ENCODE results near the gene RBP2.

The RBP2 gene

GRCh38 chr3:139476348-139476747, at the start of gene RBP2:
Gene RBP2, minus strand, starts transcription at chr3:139476516. Its CDS starts 57 bp downstream, at chr3:139476459.
- DNase-seq (ENCODE audit: low read depth): no peak

- DNase-seq (ENCODE audit: low read depth): no peak
Observed at GRCh38 chr3:139524841-139525636, 48.7 kb upstream of the RBP2 start.

DNA sequence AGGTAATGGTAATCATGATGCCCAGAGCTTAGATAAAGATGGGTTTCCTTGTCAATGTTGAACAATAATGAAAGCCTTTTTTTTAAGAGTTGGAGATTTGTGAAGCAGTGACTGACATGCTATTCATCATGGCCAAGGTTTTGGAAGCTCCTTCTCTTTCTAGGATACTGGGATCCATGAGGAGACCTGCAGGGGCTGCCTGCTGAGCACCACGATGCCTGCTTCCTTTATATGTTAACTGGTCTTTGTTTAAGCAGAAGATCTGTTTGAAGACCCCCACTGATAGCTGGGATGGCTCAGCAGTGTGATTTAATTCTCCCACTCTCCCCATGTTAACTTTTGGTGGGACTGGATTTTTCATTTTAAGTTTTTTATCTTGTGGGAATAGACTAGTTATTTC, 47.4 kb upstream of the RBP2 start:
- DNase-seq (ENCODE audit: low read depth): no peak

DNA sequence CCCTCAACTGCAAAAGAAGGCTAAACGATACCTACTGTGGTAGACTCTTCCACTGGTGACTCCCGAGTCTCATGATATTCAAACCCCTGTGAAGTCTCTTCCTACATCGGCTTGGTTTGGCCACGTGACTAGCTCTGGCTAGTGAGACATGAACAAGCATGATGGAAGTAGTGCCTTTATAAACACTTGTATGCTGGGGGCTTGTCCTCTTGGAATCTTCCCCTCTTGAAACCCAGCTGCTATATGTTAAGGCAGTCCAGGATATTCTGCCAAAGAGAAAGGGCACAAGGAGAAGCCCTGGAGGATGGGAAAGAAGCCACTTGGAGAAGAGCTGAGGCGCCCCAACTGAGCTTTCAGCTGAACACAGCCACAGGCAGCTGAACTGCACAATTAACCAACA, 46.9 kb upstream of the RBP2 start:
- DNase-seq (ENCODE audit: low read depth): no peak

GRCh38 chr3:139522421-139522820, 46.1 kb upstream of the RBP2 start:
- DNase-seq (ENCODE audit: low read depth): no peak

GRCh38 chr3:139521816-139522215, 45.5 kb upstream of the RBP2 start:
- no peak for DNase-seq (ENCODE audit: low read depth)

- no peak for DNase-seq (ENCODE audit: low read depth)
Observed at GRCh38 chr3:139521144-139521543, 44.8 kb upstream of the RBP2 start.

DNA sequence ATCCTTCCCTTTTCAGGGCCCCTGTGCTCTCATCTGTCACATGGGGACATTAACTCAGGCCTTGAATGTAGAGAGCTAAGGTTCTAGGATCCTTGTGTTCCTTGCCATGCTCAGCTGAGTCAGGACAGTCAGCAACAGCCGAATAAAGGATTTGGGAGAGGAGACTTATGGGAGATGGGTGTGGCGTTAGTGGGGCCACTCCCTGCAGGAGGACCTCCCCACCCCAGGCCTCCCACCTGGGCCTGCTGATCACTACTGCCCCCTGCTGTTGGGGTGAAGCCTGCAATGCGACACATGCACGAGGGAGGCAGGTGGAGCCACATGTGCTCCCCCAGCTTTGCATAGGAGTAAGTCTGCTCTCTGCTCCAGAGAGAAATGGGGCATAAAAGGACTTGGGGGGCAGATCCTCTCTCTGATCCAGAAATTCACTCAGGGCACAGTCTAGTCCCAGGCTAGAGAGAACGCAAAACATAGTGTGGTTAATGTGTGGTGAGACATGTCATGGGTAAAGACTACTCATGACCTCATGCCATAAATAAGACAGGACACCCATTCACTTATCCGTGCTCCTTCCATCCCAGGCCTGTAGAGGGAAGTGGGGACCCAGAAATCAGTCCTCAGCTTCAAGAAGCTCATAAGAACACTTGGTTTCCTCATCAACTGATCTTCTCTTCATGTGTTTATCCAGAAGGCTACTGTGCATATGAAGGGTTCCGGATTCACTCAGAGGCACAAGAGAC, 43.9 kb upstream of the RBP2 start:
- DNase-seq (ENCODE audit: low read depth): no peak

- no peak for DNase-seq (ENCODE audit: low read depth)
Observed at GRCh38 chr3:139518926-139519842, 42.9 kb upstream of the RBP2 start.

- no peak for DNase-seq (ENCODE audit: low read depth)
Observed at GRCh38 chr3:139518306-139518705, 42.0 kb upstream of the RBP2 start.

DNA sequence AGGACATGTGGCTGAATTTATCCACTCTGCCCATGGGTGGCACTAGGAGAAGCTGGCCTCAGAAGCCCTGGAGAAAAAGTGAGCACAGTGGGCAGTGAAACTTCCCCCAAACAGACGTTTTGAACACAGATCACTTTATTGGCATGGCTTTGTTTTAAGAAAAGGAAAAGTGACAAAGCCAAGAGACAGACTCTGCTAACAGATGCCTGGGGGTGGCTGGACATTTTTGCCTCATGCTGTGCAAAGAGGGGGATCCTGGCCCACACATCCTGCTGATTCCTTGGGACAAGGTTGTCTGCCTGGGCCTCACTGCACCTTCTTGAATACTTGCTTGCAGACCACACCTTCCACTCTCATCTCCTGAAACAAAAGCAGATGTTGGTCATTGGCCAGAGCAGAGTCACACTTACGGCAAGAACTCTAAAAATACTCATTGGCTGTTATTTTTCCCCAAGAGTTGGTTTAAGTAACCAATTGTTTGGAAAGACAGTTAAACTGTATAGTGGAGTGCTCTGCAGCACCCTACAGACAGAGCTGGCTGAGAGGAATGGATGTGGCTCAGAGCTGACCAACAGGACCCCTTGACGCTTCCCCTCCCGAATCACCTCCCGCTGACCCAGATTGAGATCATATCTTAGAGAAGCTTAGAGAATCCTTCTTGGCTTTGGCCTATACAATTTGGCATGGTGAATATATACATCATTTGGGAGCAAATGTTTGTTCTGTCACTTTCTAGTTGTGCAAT, 41.2 kb upstream of the RBP2 start:
- no peak for DNase-seq (ENCODE audit: low read depth)

DNA sequence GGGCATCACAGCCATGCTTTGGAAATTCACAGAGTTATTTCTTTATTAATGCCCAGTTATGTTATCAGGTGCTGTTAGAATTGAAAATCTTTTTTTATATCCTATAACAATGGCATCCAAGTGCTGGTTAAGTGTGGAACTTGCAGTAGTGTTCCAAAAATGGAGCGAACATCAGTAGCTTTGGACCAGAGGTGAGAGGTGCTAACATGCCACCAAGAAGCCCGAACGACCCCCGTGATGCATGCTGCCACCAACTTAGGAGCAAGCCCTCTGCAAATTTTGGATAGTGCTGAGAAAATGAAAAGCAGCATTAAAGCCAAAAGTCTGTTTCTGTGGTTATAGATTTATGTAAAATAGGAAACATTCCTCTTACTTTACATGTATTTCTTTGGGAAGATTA, 38.4 kb upstream of the RBP2 start:
- DNase-seq (ENCODE audit: low read depth): no peak

DNA sequence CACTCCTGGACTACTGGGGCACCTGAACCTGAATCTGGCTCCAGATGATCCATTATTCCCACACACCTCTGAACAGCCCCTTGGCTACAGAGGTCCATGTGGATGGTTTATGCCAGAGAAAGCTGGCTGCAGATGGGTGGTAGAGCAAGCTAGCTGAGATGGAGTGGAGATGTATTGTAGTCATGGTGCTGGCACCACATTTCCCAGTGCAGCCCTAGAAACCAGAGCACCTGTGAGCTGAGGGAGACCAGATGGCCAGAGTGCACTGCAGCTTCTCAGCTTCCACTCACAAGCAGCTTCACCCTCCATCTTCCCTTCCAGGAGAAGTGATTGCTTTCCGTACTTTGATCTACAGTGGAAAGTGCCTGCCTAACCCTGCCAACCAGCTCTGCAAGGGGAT, 33.3 kb upstream of the RBP2 start:
- DNase-seq (ENCODE audit: low read depth): no peak

- DNase-seq (ENCODE audit: low read depth): no peak
Observed at GRCh38 chr3:139506766-139507165, 30.4 kb upstream of the RBP2 start.

DNA sequence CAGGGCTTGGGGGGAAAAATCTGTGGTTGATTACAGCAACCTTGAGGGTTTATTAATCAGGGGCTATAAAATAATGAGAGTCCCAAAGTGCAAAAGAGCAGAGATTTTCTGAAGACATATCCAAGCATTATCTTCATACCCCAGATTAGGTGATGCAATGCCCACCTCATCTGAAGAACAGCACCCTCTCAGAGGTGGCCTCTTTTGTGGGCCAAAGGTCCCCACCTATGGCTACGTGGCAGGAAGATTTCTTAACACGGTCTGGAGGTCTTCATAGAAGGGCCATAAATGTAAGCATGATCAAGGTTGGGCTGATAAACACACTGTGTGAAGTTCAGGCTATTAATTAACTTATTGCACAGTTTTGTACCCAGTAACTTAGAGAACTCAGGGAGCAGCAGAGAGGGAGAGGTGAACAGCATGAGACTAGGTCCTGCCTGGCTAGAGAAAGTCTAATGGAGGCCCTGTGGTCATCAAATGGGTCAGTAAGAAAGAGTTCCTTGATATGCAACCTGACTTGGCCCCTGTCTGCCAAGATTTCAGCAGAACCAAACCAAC, 29.6 kb upstream of the RBP2 start:
- no peak for DNase-seq (ENCODE audit: low read depth)

DNA sequence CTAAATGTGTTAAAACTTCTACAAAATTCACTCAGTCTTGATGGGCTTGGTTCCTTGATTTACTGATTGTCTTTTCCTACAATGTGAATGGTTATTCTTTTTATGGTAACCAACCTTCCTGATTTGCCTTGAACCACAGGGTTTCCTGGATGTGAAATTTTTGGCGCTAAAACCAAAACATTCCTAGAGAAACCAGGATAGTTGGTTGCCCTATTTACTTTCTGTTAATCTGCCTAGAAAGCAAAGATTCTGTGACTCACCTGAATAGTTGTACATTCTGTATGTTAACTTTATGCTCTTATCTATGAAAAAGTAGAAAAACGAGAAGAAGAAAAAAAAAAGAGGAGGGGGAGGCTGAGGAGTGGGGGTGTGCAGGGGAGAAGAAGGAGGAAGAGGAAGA, 23.2 kb upstream of the RBP2 start:
- no peak for DNase-seq (ENCODE audit: low read depth)

DNA sequence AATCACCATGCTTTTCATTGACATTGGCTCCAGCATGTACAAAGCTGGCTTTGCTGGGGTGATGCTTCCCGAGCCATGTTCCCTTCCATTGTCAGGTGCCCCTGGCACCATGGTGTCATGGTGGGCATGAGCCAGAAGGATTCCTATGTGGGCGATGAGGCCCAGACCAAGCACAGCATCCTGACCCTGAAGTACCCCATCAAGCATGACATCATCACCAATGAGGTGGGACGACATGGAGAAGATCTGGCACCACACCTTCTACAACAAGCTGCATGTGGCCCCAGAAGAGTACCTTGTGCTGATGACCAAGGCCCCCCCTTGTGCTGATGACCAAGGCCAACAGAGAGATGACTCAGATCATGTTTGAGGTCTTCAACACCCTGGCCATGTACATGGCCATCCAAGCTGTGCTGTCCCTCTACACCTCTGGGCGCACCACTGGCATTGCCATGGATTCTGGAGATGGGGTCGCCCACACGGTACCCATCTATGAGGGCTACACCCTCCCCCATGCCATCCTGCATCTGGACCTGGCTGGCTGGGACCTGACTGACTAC, 17.6 kb upstream of the RBP2 start:
- no peak for DNase-seq (ENCODE audit: low read depth)

DNA sequence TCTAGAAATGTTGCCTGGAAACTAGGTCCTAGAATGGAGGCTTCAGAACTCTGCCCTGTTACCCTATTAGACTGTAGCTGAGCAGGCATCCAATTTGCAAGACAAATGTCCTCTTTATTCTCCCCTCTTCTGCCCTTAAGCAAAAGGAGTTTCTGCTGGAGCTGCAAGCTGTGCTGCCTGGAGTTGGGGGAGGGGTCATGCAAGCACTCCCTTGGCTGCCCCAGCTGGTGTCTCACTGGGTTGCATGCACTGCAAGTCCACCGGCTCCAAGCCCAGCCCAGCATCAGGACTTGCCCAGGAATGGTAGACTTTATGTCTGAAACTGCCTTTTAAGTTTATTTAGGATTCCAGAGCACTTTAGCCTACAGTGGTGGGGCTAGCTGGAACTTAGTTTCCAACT, 15.7 kb upstream of the RBP2 start:
- no peak for DNase-seq (ENCODE audit: low read depth)

DNA sequence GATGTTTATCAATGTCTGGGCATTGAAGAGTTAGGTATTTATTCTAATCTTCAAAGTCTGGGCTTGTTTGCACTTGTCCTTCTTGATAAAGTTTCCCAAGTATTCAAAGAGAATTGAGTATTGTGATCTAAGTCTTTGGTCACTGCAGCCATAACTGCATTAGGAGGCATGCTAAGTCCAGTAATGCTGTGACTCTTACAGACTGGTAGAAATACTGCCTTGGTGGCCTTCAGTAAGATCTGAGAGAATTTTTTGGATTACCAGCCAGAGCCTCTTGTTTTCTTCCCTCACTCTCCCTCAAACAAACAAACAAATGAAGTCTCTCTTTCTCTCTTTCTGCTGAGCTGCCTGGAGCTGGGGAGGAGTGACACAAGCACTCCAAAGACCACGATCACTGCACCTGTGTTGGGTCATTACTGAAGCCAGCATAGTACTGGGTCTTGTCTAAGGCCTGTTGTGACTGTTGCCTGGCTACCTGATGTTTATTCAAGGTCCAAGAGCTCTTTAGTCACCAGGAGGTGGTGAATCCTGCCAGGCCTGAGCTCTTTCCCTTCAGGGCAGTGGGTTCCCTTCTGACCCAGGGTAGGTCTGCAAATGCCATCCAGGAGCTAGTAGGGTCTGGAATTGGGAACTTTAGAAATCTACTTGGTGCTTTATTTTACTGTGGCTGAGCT, 14.8 kb upstream of the RBP2 start:
- DNase-seq (ENCODE audit: low read depth): no peak

DNA sequence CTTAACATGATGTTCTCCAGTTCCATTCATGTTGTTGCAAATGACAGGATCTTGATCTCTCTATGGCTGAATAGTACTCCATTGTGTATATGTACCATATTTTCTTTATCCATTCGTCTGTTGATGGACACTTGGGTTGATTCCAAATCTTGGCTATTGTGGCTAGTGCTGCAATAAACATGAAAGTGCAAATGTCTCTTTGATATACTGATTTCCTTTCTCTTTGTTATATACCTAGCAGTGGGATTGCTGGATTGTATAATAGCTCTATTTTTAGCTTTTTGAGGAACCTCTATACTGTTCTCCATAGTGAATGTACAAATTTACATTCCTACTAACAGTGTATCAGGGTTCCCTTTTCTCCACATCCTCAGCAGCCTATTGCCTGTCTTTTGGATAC, 5.9 kb upstream of the RBP2 start:
- DNase-seq (ENCODE audit: low read depth): no peak

DNA sequence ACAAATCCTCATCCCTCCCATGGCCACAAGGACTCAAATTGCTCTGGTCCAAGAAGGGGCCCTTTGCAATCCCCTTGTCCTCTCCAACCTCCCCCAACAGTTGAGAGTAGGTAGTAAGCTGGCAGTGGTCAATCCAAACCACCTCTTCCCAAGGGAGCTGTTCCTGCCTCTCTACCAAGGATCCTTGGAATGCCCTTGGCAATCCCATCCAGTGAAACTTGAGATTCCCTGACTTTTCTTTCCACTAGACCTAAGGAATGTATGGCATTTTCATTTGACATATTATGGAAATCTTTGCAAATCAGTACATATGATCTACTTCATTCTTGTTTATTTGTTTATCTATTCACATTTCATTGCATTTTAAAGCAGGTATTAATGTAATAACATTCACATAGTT, 4.8 kb upstream of the RBP2 start:
- DNase-seq (ENCODE audit: low read depth): no peak
